ENCODE data around the gene CFLAR.
A peak's percentile ranks its signal among the peaks of the same experiment; 100 is the strongest.

GRCh38 chr2:201191132-201191875, 75.3 kb downstream of the CFLAR start:
- no peak for TF ChIP-seq CTCF (IDR thresholded peaks at IDR 0.05; ENCODE audit: low read depth, low read length, missing input control)
- no peak for TF ChIP-seq REST (IDR thresholded peaks at IDR 0.05)
- TF ChIP-seq GABPA (IDR thresholded peaks at IDR 0.05 in 1 of 2, conservative IDR thresholded peaks at IDR 0.05 in 1 of 2) = no peak
- peak; percentile 45 for TF ChIP-seq YY1 (IDR thresholded peaks at IDR 0.05)
- peak; percentile 58 for TF ChIP-seq SP1 (IDR thresholded peaks at IDR 0.05)
- TF ChIP-seq JUND (IDR thresholded peaks at IDR 0.05) = peak in 1 of 2 donors; percentile 42
- no peak for TF ChIP-seq TAF1 (conservative IDR thresholded peaks at IDR 0.05)
- TF ChIP-seq EGR1 (IDR thresholded peaks at IDR 0.05; ENCODE audit: low read depth in 2 of 2) = peak in 1 of 2 donors; percentile 27
- TF ChIP-seq MAX (IDR thresholded peaks at IDR 0.05) = peak; percentile 49
